SK-N-SH treated with all-trans-retinoic acid at 6 μM for 48 hours (cell line): Measurements from ENCODE around the gene SYTL3.

Experiments
- ARNTL ChIP-seq: fragments of 450-650 bp; formaldehyde crosslinking; IDR thresholded peaks from 2 replicates; pipeline ENCODE4 v1.5.0; 2020; ENCODE audit warnings: low read depth, mild to moderate bottlenecking, moderate library complexity, borderline replicate concordance
- BACH2 ChIP-seq: fragments of 250-450 bp; sonication (Bioruptor Pico); IDR thresholded peaks from 2 replicates; pipeline ENCODE4 v1.9.0; 2021; ENCODE audit warnings: mild to moderate bottlenecking, borderline replicate concordance
- CREB5 ChIP-seq: fragments of 250-450 bp; sonication (Bioruptor Pico); IDR thresholded peaks from 2 replicates; pipeline ENCODE4 v1.5.1; 2020; ENCODE audit warnings: low read depth, mild to moderate bottlenecking, moderate library complexity
- CSRNP3 ChIP-seq: fragments of 250-450 bp; sonication (Bioruptor Pico); IDR thresholded peaks from 2 replicates; pipeline ENCODE4 v1.5.1; 2021; ENCODE audit warnings: mild to moderate bottlenecking, moderate library complexity
- ESRRG ChIP-seq: fragments of 250-450 bp; sonication (Bioruptor Pico); IDR thresholded peaks from 2 replicates; pipeline ENCODE4 v1.6.1; 2021; ENCODE audit warnings: mild to moderate bottlenecking
- GLIS3 ChIP-seq: fragments of 250-450 bp; sonication (Bioruptor Pico); IDR thresholded peaks from 2 replicates; pipeline ENCODE4 v1.5.0; 2020; ENCODE audit warnings: mild to moderate bottlenecking, moderate library complexity
- PATZ1 ChIP-seq: fragments of 250-450 bp; sonication (Bioruptor Pico); IDR thresholded peaks from 2 replicates; pipeline ENCODE4 v1.8.0; 2020; ENCODE audit warnings: mild to moderate bottlenecking, moderate library complexity, borderline replicate concordance
- ZFP3 ChIP-seq: fragments of 250-450 bp; sonication (Bioruptor Pico); IDR thresholded peaks from 2 replicates; pipeline ENCODE4 v1.5.0; 2020; ENCODE audit warnings: mild to moderate bottlenecking, moderate library complexity
- ZNF70 ChIP-seq: fragments of 450-650 bp; formaldehyde crosslinking; IDR thresholded peaks from 2 replicates; pipeline ENCODE4 v1.5.0; 2020; ENCODE audit warnings: mild to moderate bottlenecking, moderate library complexity
- ZNF8 ChIP-seq: fragments of 450-650 bp; formaldehyde crosslinking; IDR thresholded peaks from 2 replicates; pipeline ENCODE4 v1.5.0; 2020; ENCODE audit warnings: mild to moderate bottlenecking, moderate library complexity

GRCh38 chr6:158813032-158813431 lies 163.2 kb downstream of the SYTL3 start:
- no peak for TF ChIP-seq ZNF8 (CRISPR knock-in tag)
- no peak for TF ChIP-seq ESRRG (CRISPR knock-in tag)
- TF ChIP-seq GLIS3 (CRISPR knock-in tag) = no peak
- no peak for TF ChIP-seq CSRNP3 (CRISPR knock-in tag)
- TF ChIP-seq ZFP3 = no peak
- TF ChIP-seq CREB5 (CRISPR knock-in tag) = no peak
- no peak for TF ChIP-seq PATZ1 (CRISPR knock-in tag)
- no peak for TF ChIP-seq ARNTL (CRISPR knock-in tag)
- no peak for TF ChIP-seq ZNF70 (CRISPR knock-in tag)
- no peak for TF ChIP-seq BACH2 (CRISPR knock-in tag)
